T-helper 1 cell (primary cell): Measurements from ENCODE around the gene TTC28.
A peak's percentile ranks its signal among the peaks of the same experiment; 100 is the strongest.

Source experiments
- DNase-seq, 5 donors: peaks; one replicate each; pipeline ENCODE4 v3.0.0-alpha.2; 2012 to 2020

TTC28 gene

DNA sequence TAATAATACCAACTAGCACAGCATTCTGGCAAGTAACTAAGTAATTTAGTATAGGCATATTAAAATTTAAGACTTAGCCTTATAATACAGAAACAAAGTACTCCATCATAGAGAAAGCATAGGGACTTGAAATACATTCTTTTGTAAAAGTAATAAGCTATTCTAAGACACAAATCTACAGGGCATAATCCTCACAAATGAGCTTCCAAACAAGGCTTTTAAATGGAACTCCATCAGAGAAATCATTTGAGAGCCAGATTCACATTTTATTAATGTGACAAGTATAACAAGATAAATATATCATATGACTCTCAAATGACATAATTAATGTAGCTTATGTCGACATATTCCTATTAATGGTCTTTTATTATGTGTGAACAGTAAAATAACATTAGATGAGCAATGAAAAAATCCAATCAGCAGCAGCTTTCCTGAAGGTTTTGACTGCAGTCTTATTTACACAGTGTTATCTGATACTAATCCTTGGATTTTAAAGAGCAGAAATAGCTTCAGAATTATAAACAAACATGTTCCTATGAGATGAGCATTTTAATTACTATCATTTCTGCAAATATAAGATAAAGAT is 241.4 kb downstream of the TTC28 start:
- no peak for DNase-seq

DNA sequence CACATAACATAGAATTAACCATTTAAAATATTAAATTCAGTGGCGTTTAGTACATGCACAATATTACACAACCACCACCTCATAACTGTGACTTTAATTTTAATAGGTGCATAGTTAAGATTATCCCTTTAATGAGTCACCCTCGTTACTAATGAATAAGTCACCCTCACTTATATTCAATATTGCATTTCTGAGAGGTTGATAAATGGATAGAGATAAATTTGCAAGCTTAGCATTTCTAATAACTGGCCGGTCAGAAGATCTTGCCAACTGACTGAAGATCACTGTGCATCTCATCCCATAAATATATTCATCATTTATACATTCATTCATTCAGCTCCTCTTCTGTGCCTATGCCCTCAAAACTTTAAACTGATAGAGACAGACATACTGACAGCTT is 243.7 kb downstream of the TTC28 start:
- no peak for DNase-seq

DNA sequence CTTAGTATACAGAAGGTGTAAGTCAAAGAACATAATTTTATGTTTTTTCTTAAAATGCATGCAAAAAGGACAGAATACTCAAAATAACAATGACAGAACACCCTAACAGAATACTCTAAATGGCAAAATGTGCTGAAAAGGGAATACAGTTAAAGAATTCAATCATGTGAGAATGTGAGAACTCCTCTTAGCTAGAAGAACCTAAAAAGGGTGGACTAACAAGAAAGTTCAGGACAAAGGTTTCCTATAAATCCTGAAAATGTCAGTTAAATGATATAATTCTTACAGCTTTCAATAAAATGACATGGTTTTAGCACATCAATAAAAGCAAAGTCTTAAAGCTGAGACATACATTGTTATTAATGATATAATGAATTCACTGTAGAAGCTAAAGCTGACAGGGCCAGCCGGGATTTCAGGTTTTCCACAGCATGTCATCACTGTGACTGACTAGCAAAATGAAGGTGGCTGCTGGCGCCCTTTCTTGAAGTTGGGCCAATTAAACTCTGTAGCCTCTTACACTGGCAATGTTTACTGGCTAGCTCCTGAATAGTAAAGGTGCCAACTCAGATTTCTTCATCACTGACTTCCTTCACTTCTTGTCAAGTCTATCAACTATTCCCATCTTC is 244.4 kb downstream of the TTC28 start:
- no peak for DNase-seq

DNA sequence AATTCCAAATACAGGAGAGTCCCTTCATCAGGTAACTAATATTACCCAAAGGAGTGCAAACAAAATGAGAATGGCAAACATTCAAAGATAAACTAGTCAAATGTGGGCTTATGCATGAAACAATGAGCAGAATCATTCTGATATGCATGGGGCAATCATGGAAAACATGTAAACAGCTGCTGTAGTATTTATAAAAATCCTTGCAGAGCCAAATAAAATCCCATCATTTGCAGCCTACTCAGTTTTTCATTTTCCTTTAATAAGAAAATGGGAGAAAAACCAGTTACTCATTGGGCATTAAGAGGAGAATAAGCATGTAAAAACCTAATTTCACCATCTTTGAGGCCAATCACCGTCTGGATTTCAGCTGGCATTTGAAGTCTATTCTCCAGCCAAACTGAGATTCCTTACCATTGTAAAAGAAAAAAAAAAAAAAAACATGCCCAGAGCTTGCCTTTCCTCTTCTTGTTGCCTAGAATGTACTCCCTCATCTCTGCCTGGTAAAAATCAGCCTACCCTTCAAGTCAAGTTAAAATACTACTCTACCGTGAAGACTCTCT is 249.1 kb downstream of the TTC28 start:
- DNase-seq = no peak

DNA sequence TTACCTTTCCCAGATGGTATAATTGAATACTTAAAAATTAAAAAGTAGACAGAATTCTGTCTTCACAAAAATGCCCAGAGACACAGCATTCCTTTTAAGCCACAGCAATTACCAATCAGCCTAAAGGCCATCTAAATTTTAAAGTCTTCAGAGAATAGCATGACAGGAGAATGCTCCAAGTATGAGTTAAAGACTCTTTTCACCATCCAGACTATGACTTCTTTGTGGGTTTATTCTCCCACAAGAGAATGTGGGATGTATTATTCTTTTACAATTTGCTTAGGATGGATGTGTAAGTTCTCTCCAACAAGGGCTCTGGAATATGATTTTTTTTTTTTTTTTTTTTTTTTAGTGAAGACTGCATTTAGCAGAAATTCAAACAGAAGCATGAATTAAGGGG is 249.9 kb downstream of the TTC28 start:
- DNase-seq = no peak

DNA sequence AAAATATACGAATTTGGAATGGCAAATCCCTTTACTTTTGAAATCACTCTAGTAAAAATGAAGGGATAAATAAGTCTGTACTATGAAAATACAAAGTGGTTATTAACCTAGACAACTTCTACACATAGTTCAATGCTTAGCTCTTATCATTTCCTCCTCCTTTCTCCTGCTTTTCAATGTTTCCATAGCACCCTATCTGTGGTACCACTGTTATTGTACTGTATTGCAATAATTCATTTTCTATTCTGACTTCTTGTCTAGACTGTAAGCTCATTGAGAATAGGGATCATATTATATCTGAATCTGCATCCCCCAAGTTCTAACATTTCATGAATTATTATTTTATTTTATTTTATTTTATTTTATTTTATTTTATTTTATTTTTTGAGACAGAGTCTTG is 251.4 kb downstream of the TTC28 start:
- DNase-seq = no peak

DNA sequence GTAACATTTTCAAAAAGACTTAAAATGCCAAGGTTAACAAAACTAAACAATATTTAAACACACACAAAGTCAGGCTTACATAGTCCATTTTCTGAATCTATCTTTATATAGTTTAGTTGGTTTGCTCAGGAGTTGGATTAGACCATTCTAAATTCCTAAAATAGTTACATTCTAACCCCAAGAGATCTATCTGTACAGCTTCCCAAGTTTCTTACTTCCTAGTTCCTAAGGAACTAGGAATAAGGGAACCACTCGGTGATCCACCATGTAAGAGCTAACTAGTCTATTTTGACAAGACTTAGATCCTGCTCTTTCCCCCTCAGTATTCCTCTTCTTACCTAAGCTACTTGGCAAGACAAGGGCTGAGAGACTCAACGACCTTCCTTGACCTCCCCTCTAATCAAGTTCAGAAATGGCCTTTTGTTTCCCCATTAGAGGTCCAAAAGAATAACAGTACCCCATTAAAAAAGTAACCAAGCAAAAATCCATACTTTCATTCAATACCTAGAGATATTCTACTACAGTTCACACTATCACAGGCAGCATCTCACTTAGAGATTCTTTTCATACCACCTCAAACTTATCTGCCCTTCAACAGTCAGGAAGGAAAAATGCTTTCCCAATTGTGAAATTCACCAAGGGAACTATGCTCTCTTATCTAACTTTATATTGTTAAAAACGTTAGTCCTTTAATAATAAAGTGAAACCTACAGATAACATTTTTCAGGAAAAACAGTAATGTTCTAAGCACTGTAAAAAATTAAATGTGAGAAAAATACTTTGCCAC is 253.1 kb downstream of the TTC28 start:
- no peak for DNase-seq

DNA sequence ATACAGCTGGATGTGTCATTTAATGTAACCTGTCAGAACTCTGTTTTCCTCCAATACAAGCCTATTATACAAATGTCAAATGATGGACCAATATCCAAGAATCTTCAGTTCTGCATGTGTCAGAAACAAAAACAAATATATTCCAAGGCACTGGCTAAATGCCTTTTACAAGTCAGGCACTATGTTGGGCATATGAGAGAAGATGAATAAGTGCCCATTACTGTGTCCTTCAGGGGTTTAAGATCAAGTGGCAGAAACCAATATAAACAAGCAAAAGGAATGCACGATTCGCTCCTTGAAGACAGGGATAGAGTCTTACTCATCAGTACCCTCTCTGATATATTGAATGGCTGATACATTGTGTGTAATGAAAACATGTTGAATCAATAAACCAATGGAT is 254.4 kb downstream of the TTC28 start:
- DNase-seq = no peak

DNA sequence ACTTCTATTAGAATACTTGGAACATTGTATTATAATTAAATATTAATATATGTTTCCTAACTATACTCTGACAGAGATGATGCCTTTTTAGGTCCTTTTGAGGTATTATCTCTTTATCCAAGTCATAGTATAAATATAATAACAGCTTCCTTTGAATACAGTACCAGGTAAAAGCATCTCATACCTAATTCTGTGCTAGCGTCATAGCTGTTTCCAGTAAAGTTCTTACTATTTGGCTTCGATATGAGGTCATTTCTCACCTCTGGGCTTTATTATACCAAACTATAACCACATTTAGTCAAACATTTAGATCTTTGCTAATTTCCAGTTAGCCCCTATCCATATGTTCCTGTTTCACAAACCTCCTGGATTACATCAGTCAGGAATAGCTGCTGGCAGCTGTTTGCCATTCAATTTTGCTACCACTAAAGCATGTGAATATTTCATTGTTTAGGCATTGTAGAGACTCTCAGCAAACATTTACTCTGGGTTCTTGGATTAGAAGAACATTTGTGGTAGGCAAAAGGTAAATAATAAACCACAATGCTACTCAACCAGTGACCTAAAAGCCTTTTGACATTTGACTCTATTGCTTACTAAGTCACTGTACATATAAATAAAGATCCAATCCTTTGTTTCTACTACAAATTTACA is 255.1 kb downstream of the TTC28 start:
- no peak for DNase-seq

DNA sequence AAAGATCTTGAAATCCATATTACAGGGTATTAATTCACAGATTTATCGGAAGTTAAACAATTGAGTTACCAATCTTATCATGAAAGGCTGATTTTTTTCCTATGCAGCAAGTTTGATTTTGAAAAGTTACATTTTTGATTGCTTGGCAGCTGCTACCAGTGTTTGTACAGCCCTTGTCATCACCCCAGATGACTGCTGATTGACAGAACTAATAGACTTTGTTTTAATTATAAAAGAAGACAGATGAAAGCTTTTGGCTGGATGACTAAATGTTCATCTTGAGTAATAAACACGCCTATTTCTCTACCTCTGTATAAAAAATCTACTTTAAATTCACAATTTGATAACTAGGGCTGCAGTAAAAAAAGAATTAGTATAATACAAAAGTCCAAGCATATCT is 259.7 kb downstream of the TTC28 start:
- no peak for DNase-seq

DNA sequence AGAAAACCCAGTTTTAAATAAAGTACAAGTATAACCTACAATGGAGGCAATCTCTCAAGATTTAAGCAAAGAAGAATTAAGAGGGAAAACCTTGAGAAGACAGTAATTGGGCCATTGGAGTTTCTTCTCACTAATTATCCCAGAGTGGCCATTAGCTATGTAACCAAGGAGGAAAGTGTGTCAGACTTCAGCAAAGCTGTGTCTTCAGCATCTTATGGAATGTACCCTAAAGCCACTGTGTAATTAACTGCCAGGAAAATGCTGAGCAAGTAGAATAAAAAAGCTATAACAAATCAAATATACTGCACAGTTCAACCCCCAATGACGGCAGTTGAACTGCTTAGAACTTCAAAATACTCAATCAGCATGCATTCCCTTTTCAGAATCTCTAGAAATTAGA is 261.6 kb downstream of the TTC28 start:
- DNase-seq = no peak

DNA sequence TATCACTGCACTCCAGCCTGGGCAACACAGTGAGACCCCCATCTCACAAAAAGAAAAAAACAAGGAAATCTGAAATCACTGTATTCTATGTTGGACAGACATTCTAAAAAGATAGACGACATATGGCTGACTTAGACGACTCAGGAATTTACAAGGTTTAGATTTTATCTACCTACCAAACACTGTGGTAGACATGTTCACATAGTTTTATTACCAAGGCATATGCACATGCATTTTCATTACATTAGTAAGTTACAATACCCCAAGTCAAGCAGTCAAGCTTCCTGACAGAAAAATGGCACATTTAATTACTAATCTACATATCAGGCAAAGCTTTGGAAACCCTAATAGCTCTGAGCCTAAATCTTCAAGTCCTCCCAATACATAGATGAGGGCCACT is 262.2 kb downstream of the TTC28 start:
- DNase-seq = no peak

DNA sequence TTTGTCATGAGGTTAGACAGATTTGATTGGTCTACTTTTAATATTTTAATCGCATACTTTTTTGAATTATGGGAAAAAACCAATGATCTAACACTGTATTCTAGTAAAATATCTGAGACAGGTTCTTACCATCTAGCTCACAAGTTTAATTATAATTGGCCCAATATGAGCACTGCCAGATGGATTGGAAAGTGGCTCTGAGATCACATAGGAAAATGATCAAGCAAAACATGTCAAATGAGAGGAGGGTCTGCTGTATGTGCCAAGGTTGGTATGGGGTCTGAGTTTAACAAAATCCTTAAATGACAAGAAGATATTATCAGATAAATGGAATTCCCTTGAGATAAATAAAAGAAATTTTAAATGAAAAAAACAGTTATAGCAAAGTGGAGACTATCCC is 264.7 kb downstream of the TTC28 start:
- DNase-seq = no peak

DNA sequence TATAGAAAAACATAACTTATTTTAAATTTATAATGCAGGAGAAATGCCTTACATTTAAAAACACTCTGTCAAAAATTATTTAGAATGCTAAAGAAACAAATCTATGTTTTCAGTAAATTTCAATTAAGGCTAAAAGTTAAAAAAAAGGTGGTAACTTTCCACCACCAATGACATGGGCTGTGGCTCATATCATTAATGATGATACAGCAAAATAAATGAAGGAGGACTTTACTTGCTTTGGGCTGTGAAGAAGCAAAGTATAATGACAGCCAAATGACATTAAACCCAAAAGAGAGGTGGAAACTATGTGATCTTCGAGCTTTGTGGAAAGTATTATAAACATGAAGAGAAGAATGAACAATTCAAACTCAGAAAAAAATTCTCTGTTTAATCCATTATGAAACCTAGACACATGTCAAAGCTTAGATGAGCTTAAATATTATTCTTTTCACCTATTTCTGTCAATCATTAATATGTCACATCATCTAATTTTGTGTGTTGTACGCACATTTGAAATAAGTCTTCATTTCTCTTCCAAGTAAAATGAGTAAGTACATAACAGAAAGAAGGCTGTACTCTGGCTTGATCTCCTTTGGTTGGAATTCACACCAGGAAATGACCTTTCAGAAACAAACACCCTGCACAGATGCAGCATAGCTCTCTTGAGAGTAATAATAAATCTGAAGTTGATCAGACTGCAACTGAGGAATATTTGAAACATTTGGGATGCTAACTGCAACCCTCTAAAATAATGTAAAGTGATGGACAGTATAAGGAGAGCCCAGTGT is 265.8 kb downstream of the TTC28 start:
- no peak for DNase-seq

DNA sequence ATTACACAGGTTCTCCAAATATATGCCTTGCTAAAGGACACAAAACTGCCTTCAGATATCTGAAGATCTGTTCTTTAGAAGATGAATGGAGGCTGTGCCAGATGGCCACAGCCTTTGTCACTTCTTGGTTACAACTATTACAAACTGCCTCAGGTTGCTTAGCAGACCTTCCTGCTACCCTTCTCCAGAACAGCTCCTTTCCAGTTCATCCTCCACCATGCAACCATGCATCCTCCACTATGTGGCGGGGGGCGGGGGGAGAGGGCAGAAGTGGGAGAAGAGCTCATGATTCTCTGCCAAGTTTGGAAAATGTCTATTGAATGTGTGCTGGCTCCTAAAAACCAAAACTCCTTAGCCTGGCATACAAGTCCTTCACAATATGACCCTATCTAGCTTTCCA is 267.5 kb downstream of the TTC28 start:
- DNase-seq = no peak

DNA sequence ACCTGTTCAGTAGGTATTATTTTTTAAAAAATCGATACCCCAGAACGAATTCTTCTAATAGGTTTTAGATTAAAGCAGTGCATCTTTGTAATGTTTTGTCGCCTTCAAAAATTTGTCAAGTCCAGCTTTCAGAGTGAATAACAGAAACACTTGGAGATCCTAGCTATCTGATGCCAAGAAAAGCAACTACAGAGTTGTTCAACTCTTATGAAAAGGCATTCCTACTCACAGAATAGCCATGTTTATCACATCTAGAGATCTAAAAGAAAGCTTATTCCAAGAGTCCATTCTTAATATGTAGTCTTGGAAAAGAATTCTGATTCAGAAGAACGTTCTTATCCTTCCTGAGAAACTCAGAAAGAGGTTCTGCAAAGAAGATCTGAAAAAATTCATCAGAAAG is 268.5 kb downstream of the TTC28 start:
- no peak for DNase-seq

DNA sequence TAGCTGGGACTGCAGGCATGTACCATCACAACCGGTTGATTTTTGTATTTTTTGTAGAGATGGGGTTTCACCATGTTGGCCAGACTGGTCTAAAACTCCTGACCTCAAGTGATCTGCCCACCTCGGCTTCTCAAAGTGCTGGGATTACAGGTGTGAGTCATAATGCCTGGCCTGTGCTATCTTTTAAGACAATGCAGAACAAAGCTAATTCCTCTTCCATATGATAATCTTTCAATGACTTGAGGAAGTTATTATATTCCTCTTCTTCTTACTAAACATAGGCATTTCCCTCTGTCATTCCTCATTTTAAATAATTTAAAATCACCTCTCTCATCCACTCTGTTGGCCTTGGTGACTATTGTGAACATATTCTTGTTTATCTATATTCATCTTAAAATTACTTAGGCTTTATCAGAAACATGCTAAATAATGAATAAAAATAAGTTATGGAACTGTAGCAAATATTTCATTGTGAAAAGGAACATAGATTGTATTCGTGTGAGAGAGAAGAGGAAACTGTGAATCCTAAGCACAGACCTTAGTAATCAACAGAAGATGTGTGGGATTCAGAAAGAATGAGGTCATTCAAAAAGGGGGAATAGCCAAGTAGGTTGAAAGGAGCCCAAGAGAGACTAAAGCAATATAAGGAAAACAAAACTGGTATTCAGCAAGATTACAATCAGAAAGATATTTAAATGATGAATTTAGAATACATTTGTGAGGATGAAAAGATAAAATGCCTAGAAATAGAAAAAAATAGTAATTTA is 269.4 kb downstream of the TTC28 start:
- no peak for DNase-seq

DNA sequence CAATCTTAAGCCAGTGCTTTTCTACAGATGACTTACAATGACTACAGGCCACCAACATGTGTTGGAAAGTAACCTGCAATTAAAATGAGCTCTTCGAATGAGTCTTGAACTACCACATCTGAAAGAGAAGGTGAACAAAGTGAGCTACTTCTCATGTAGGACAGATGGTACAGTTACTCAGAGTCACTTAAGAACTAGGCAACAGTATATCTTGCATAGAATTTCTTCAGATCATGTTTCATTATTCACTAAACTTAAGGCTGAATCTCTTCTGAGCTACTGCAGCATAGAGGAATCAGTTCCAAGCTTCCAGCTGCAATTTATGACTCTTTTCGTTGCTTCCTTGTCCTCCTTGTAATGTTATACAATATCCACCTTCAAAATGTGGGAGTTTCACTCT is 270.9 kb downstream of the TTC28 start:
- no peak for DNase-seq

DNA sequence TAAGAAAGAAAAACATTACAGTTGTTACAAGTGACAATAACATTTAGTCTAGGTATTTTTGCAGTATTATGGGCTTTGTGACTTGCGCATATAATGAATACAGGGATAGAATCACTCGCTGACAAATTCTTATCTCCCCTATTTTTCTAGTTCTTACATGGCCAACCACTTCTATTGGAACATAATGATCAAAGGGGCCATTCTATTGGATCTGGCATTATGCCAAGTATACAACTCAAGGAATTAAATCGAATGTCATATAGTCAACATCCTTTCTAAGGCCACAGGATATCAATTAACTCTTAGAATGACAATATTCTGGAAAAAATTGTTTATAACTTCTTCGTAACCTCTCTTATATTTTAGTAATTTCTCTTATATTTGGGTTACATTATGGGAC is 272.0 kb downstream of the TTC28 start:
- no peak for DNase-seq

DNA sequence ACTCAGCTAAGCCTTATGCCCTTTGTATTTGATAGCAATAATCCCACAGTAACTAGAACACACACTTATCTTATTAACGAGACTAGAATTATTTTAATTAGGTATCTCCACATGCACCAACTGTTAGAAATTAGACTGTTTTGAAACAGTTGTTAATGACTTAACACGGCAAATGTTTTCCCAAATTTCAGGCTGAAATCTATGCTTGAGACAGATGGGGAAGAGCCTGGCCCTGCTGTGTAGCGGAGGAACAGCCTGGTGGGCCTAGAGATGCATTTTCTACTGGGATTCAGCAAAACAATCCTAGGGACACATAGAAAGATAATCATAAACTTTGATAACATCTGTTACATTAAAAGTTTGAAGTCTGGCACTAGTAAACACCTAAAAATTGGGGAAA is 273.4 kb downstream of the TTC28 start:
- DNase-seq = no peak

DNA sequence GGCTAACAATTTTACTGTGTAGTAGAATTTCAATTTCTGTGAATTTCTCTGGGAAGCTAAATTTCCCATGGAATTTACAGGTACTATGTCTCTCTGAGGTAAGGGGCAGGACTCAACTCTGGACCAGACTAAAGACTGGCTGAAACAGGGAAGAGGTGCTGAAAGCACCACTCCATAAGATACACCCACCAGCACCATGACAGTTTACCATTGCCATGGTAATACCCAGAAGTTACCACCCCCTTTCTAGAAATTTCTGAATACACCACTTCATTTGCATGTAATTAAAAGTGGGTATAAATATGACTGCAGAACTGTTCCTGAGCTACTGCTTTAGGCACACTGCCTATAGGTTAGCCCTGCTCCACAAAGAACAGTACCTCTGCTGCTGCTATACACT is 274.1 kb downstream of the TTC28 start:
- DNase-seq = no peak

DNA sequence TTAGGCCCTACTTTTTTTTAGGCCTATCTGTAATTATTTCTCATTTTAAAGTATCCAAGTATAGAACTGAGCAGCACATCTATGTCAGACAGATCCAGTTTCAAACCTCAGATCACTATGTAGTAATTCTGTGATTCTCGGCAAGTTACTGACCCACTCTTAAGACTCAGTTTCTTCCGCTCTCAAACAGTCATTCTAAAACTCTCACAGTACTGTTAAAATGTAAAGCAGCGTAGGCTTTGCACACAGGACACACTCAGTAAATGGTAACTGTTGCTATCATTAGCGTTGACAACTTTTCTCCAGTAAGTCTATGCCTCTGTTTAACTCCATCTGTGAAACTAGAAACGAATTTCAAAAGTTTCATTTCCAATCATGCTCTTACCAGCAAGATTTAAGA is 277.1 kb downstream of the TTC28 start:
- DNase-seq = peak in 1 of 5 donors; percentile 80
